Fibroblast of villous mesenchyme (primary cell): ENCODE data around the gene UNC80. TPM values are rescaled to one million over a fixed set of nuclear protein-coding genes. Genes with fewer than 3 reads are reported as not detected.
A peak's percentile ranks its signal among the peaks of the same experiment; 100 is the strongest.

Source experiments
- DNase-seq: peaks from one replicate; pipeline ENCODE4 v3.0.0-alpha.2; 2010; ENCODE audit warnings: low read depth
- H3K4me3 ChIP-seq: 2 replicates; pipeline ENCODE4 v1.5.1; 2011; ENCODE audit warnings: low read depth, mild to moderate bottlenecking, low read length
- total RNA-seq: library from RNA; depleted of rRNA; stranded (reverse); fragments of >200 nt; gene quantifications from 2 replicates; pipeline ENCODE4 v1.2.3, GENCODE V29; 2012
- TF ChIP-seq, protein P1 (sequence below): IDR thresholded peaks from 2 replicates; pipeline ENCODE4 v1.5.1; 2012; ENCODE audit warnings: low read depth, mild to moderate bottlenecking, low read length; ENCODE audit not compliant: insufficient read depth

Gene UNC80
- total RNA-seq, 1 donor: not detected

- TF ChIP-seq, protein P1, sequence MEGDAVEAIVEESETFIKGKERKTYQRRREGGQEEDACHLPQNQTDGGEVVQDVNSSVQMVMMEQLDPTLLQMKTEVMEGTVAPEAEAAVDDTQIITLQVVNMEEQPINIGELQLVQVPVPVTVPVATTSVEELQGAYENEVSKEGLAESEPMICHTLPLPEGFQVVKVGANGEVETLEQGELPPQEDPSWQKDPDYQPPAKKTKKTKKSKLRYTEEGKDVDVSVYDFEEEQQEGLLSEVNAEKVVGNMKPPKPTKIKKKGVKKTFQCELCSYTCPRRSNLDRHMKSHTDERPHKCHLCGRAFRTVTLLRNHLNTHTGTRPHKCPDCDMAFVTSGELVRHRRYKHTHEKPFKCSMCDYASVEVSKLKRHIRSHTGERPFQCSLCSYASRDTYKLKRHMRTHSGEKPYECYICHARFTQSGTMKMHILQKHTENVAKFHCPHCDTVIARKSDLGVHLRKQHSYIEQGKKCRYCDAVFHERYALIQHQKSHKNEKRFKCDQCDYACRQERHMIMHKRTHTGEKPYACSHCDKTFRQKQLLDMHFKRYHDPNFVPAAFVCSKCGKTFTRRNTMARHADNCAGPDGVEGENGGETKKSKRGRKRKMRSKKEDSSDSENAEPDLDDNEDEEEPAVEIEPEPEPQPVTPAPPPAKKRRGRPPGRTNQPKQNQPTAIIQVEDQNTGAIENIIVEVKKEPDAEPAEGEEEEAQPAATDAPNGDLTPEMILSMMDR: peak; percentile 41
- H3K4me3 ChIP-seq: no peak overlapping the region
- peak; percentile 45 for DNase-seq
Observed at GRCh38 chr2:209977386-209978239, 206.0 kb downstream of the UNC80 start.

- DNase-seq: no peak
- H3K4me3 ChIP-seq: no peak overlapping the region
- TF ChIP-seq, protein P1: no peak
Observed at GRCh38 chr2:209984291-209984690, 212.7 kb downstream of the UNC80 start.

- TF ChIP-seq, protein P1: no peak
- no peak overlapping the region for H3K4me3 ChIP-seq
- no peak for DNase-seq
Observed at GRCh38 chr2:209985874-209986273, 214.2 kb downstream of the UNC80 start.

DNA sequence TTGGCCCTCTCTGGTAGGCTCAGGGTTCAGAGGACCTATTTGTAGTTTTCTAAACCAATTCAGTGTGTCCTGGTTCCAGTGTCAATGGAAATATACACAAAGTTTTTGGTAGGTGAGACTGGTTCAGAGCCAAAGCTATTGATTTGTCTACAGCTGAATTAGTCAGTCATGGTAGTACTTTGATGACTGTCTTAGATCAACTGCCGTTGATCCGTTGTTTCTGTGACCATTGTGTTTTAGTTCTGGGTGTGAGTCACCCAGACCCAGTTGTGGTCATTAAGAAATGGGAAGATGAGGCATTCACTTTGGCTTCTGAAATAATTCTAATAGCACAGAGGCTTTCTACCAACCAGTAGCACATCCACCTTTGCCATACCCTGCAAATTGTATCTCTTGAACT is 214.8 kb downstream of the UNC80 start:
- no peak for DNase-seq
- no peak overlapping the region for H3K4me3 ChIP-seq
- TF ChIP-seq, protein P1: no peak

DNA sequence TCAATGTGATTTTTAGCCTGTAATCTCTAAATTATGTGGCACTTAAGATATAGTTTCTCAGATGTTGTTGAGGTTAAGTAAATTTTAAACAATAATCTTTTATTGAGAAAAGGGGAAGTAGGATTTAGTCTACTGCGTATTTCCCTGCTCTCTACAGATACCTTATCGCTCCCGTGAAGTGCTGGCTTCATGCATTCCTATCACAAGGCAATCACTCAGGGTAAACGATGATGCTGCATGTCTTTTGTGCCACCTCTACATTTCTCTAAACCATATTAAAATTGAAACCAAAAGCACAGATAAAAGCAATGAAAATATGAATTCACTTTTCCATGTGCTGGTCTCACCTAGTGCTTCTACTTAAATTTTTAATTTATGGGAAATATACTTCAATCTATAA is 216.4 kb downstream of the UNC80 start:
- H3K4me3 ChIP-seq: no peak overlapping the region
- TF ChIP-seq, protein P1: no peak
- DNase-seq: no peak

DNA sequence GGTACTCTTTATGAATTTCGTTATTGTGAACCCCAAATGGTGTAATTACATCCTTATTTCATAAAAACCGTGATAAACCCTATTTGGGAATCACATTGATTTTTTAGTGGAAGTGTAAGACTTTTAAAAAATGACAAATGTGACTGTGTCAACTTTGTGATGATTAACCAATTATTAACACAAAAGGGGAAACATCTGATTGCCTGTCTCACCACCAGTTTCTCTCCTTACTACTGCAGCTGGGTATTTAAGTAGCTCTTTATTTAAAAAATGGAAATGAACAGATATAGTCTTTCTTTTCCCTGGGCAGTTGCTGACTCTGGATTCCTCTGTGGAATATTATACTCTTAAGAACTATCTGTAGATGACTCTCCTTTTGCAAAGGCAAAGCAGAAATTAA is 219.2 kb downstream of the UNC80 start:
- TF ChIP-seq, protein P1: no peak
- H3K4me3 ChIP-seq: no peak overlapping the region

More for the DNA sequence above, 219.2 kb downstream of the UNC80 start:
- no peak for DNase-seq
